SKM-1 treated with dmso at 0.1 percent for 144 hours (cell line): Measurements from ENCODE around the gene ZNF33A.
"Not testable (repeated sequence)": the region's sequence is repeated elsewhere in the genome, so short reads cannot be mapped to it uniquely, and the experiment has no call there.

Experiments
- DNase-seq: peaks from one replicate; lab custom pipeline; 2025; ENCODE audit not compliant: unreplicated experiment; lab: John Stamatoyannopoulos, UW

The ZNF33A gene

GRCh38 chr10:38010119-38010903, at the start of gene ZNF33A:
Gene ZNF33A, plus strand, starts transcription at chr10:38010675. Its CDS starts 1,667 bp downstream, at chr10:38012342.
- DNase-seq = peak; percentile 46

GRCh38 chr10:37965006-37965405, 45.5 kb upstream of the ZNF33A start:
- DNase-seq = no peak

- no peak for DNase-seq
Measured at GRCh38 chr10:37972396-37972795, 38.1 kb upstream of the ZNF33A start.

GRCh38 chr10:37975401-37975991, 35.0 kb upstream of the ZNF33A start:
- DNase-seq = no peak

- peak; percentile 92 for DNase-seq
Measured at GRCh38 chr10:37976091-37976879, 34.2 kb upstream of the ZNF33A start, which contains the start of gene ZNF25. Gene ZNF25, minus strand, starts transcription at chr10:37976647. Its CDS starts 4,925 bp downstream, at chr10:37971722.

GRCh38 chr10:37976880-37977203, 33.6 kb upstream of the ZNF33A start:
- no peak for DNase-seq

GRCh38 chr10:37991655-37992054, 18.8 kb upstream of the ZNF33A start:
- DNase-seq = no peak

GRCh38 chr10:37992083-37992482, 18.4 kb upstream of the ZNF33A start:
- DNase-seq = no peak

GRCh38 chr10:37998920-37999319, 11.6 kb upstream of the ZNF33A start:
- DNase-seq = not testable (repeated sequence)

- not testable (repeated sequence) for DNase-seq
Measured at GRCh38 chr10:38000474-38000873, 10.0 kb upstream of the ZNF33A start.

GRCh38 chr10:38003026-38003425, 7.4 kb upstream of the ZNF33A start:
- DNase-seq = no peak

- no peak for DNase-seq
Measured at GRCh38 chr10:38003588-38003987, 6.9 kb upstream of the ZNF33A start.

GRCh38 chr10:38007551-38007950, 2.9 kb upstream of the ZNF33A start:
- no peak for DNase-seq

- peak; percentile 24 for DNase-seq
Measured at GRCh38 chr10:38007991-38008390, 2.5 kb upstream of the ZNF33A start.

GRCh38 chr10:38016354-38016753, 5.9 kb downstream of the ZNF33A start:
- no peak for DNase-seq

- not testable (repeated sequence) for DNase-seq
Measured at GRCh38 chr10:38019124-38019523, 8.6 kb downstream of the ZNF33A start.

- DNase-seq = peak; percentile 2
Measured at GRCh38 chr10:38025283-38025682, 14.8 kb downstream of the ZNF33A start.

- DNase-seq = no peak
Measured at GRCh38 chr10:38027986-38028385, 17.5 kb downstream of the ZNF33A start.

GRCh38 chr10:38032886-38033285, 22.4 kb downstream of the ZNF33A start:
- DNase-seq = no peak

GRCh38 chr10:38038107-38038931, 27.8 kb downstream of the ZNF33A start:
- DNase-seq = no peak

- no peak for DNase-seq
Measured at GRCh38 chr10:38038932-38039245, 28.4 kb downstream of the ZNF33A start.
